HepG2 (cell line): ENCODE measurements around the gene SIRT7. TPM values are rescaled to one million over a fixed set of nuclear protein-coding genes. Genes with fewer than 3 reads are reported as not detected.

Source experiments
- CBX2 ChIP-seq, 2 experiments: fragments of 200-600 bp in 1 of 2; sonication (generic); formaldehyde crosslinking in 1 of 2; IDR thresholded peaks; 2 replicates each; pipeline versions ENCODE4 v1.7.0 to v1.8.1; 2018 to 2022; ENCODE audit warnings: low read depth in 2 of 2, low read length in 1 of 2, mild to moderate bottlenecking in 1 of 2, missing genetic modification reagents in 1 of 2
- CC2D1A ChIP-seq: sonication (generic); formaldehyde crosslinking; IDR thresholded peaks from 2 replicates; pipeline ENCODE4 v1.8.1; 2023; ENCODE audit warnings: mild to moderate bottlenecking, missing genetic modification reagents
- ETV6 ChIP-seq: sonication (generic); formaldehyde crosslinking; conservative IDR thresholded peaks from 2 replicates; pipeline ENCODE4 v1.4.0; 2020; ENCODE audit warnings: missing genetic modification reagents
- GABPB1 ChIP-seq: IDR thresholded peaks from 2 replicates; pipeline ENCODE4 v1.6.1; 2016; ENCODE audit warnings: mild to moderate bottlenecking, missing genetic modification reagents, moderate library complexity, missing compliant biosample characterization
- HMGA1 ChIP-seq: sonication (generic); formaldehyde crosslinking; conservative IDR thresholded peaks from 2 replicates; pipeline ENCODE4 v1.4.0; 2020; ENCODE audit warnings: missing genetic modification reagents
- IRF9 ChIP-seq: sonication (generic); formaldehyde crosslinking; IDR thresholded peaks from 2 replicates; pipeline ENCODE4 v1.8.0; 2022; ENCODE audit warnings: missing genetic modification reagents, mild to moderate bottlenecking, borderline replicate concordance
- KDM5A ChIP-seq: fragments of 200-600 bp; sonication (generic); IDR thresholded peaks from 2 replicates; pipeline ENCODE4 v1.7.0; 2018; ENCODE audit warnings: antibody characterized with exemption, mild to moderate bottlenecking, low read length, borderline replicate concordance
- POGK ChIP-seq: sonication (generic); formaldehyde crosslinking; conservative IDR thresholded peaks from 2 replicates; pipeline ENCODE4 v1.8.0; 2022; ENCODE audit warnings: mild to moderate bottlenecking, moderate library complexity, missing genetic modification reagents
- RELA ChIP-seq: sonication (generic); formaldehyde crosslinking; IDR thresholded peaks from 2 replicates; pipeline ENCODE4 v1.4.0; 2020; ENCODE audit warnings: missing genetic modification reagents
- ZFAT ChIP-seq: sonication (generic); formaldehyde crosslinking; conservative IDR thresholded peaks from 2 replicates; pipeline ENCODE4 v1.8.1; 2023; ENCODE audit warnings: missing genetic modification reagents, inconsistent platforms
- ZNF224 ChIP-seq: sonication (generic); formaldehyde crosslinking; IDR thresholded peaks from 2 replicates; pipeline ENCODE4 v1.5.0; 2020; ENCODE audit warnings: mild to moderate bottlenecking, missing genetic modification reagents
- ZNF33B ChIP-seq: sonication (generic); formaldehyde crosslinking; IDR thresholded peaks from 2 replicates; pipeline ENCODE4 v1.5.1; 2020; ENCODE audit warnings: mild to moderate bottlenecking, missing genetic modification reagents
- ZNF460 ChIP-seq: sonication (generic); formaldehyde crosslinking; IDR thresholded peaks from 2 replicates; pipeline ENCODE4 v1.5.1; 2020; ENCODE audit warnings: missing genetic modification reagents, mild to moderate bottlenecking, borderline replicate concordance
- ZNF547 ChIP-seq: sonication (generic); formaldehyde crosslinking; IDR thresholded peaks from 2 replicates; pipeline ENCODE4 v1.5.1; 2020; ENCODE audit warnings: mild to moderate bottlenecking, missing genetic modification reagents
- ZNF646 ChIP-seq: sonication (generic); formaldehyde crosslinking; IDR thresholded peaks from 2 replicates; pipeline ENCODE4 v1.9.0; 2021; ENCODE audit warnings: mild to moderate bottlenecking, missing genetic modification reagents
- ZSCAN22 ChIP-seq: sonication (generic); formaldehyde crosslinking; IDR thresholded peaks from 2 replicates; pipeline ENCODE4 v1.4.0; 2020; ENCODE audit warnings: mild to moderate bottlenecking, missing genetic modification reagents
- polyA plus RNA-seq, 8 experiments: library from polyadenylated mRNA; depleted of rRNA in 3 of 8; stranded (reverse) in 7 of 8; unstranded in 1 of 8; fragments of >200 nt; fragmentation: Illumina TruSeq in 4 of 8; extraction: Trizol in 4 of 8; gene quantifications; 2 replicates each; pipeline versions ENCODE4 v1.2.1 to v1.2.3, GENCODE V29; 2011 to 2016; ENCODE audit warnings: low read depth in 4 of 8, missing spikeins in 1 of 8, mixed read lengths in 1 of 8; ENCODE audit not compliant: insufficient read depth in 1 of 8
- total RNA-seq, 5 experiments: library from RNA; depleted of rRNA; stranded (reverse); fragments of >200 nt; fragmentation: Illumina TruSeq; extraction: Trizol; gene quantifications; 2 replicates each; pipeline ENCODE4 v1.2.3, GENCODE V29; 2016; ENCODE audit warnings: low read depth in 1 of 5
- TF ChIP-seq, protein P1 (sequence below): sonication (generic); formaldehyde crosslinking; IDR thresholded peaks from 2 replicates; pipeline ENCODE4 v1.5.0; 2020; ENCODE audit warnings: missing genetic modification reagents
- TF ChIP-seq, protein P2 (sequence below): IDR thresholded peaks from 2 replicates; pipeline ENCODE4 v1.6.1; 2016; ENCODE audit warnings: low read depth, borderline replicate concordance

SIRT7 gene
- total and polyA plus RNA-seq, 2 of the 13 experiments (the other 11 are each of a cell fraction or from before 2014, with no cell fraction given): 8.3 to 24.8 TPM

DNA sequence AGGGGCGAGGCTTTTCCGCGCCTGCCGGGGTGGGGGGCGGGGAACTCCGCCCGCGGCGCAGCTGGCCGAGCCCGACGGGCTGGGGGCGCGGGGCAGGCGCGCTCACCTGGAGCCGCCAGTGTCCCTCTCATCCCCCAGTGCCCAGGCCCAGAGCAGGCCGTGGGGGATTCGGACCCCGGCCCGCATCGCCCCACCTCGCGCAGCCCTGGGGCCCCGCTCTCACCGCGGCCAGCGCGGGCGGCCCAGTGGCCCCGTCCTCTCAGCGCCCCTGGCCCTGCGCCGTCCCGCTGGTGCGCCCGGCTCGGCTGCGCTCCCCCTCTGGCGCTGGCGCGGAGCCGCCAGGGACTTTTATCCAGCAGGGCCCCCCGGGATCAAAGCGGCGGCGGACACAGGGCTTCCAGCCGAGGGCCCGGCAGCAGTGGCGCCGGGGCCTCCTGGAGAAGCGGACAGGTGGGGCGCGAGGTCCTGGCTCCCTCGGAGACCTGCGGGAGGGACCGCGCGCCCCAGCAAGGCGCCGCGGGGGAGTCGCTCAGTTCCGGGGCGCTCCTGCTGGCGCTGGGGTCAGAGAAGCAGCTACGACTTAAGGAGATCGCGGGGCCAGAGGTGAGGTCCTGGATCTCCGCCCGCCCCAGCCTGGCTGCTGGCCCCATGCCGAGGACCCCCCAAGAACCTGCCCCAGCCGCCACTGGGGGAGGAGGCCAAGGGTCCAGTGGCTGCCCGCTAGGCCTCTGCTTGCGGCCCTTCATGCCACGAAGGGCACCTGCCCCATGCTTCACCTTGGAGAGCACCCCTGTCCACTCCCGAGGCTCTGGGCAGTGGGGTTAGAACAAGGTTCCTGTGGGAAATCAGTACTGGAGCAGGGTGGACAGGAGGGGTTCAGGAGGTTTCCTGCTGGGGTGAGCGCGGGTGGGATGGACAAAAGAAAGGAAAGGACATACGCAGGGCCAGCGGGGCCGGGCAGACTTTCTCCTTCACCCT, 43.8 kb upstream of the SIRT7 start (continued):
- TF ChIP-seq POGK (CRISPR knock-in tag) (no peak; the same call in 1 of the 2 replicates), ZNF224 (CRISPR knock-in tag) (no peak), ZNF33B (CRISPR knock-in tag) (peak; percentile 22; the same call in 1 of the 2 replicates), HMGA1 (CRISPR knock-in tag) (no peak), RELA (CRISPR knock-in tag) (no peak), IRF9 (CRISPR knock-in tag) (no peak), ZSCAN22 (no peak), GABPB1 (CRISPR knock-in tag) (no peak; the same call in 1 of the 2 replicates), ZFAT (CRISPR knock-in tag) (no peak), ZNF646 (CRISPR knock-in tag) (no peak), ZNF547 (CRISPR knock-in tag) (peak; percentile 59; the same call in 1 of the 2 replicates), ZNF460 (CRISPR knock-in tag) (no peak), ETV6 (CRISPR knock-in tag) (no peak), CBX2 (IDR thresholded peaks at IDR 0.05; ENCODE audit: low read depth, low read length) (no peak), CBX2 (CRISPR knock-in tag; IDR thresholded peaks at IDR 0.05; ENCODE audit: low read depth) (no peak), CC2D1A (CRISPR knock-in tag) (no peak), KDM5A (no peak)
- TF ChIP-seq, protein P1, sequence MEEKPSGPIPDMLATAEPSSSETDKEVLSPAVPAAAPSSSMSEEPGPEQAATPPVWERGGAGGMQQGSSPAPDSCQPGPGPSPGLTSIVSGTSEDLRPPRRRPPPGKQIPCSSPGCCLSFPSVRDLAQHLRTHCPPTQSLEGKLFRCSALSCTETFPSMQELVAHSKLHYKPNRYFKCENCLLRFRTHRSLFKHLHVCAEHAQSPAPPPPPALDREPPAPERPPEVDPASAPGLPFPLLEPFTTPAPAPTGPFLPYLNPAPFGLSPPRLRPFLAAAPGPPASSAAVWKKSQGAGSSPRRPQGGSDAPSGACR: no peak
- TF ChIP-seq, protein P2, sequence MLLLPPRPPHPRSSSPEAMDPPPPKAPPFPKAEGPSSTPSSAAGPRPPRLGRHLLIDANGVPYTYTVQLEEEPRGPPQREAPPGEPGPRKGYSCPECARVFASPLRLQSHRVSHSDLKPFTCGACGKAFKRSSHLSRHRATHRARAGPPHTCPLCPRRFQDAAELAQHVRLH (CRISPR knock-in tag): no peak
